GM12801 (cell line): ENCODE data around the gene SLC30A3.

ENCODE experiments used
- CTCF ChIP-seq: IDR thresholded peaks from one replicate; pipeline ENCODE4 v1.5.1; 2011; ENCODE audit warnings: control low read depth; ENCODE audit not compliant: insufficient read length; ENCODE audit errors: extremely low read depth

SLC30A3 gene

GRCh38 chr2:27270131-27270530 is 7.3 kb upstream of the SLC30A3 start:
- TF ChIP-seq CTCF: no peak

GRCh38 chr2:27265536-27265870 is 2.7 kb upstream of the SLC30A3 start:
- no peak for TF ChIP-seq CTCF

GRCh38 chr2:27264753-27265535 is 2.1 kb upstream of the SLC30A3 start:
- no peak for TF ChIP-seq CTCF

DNA sequence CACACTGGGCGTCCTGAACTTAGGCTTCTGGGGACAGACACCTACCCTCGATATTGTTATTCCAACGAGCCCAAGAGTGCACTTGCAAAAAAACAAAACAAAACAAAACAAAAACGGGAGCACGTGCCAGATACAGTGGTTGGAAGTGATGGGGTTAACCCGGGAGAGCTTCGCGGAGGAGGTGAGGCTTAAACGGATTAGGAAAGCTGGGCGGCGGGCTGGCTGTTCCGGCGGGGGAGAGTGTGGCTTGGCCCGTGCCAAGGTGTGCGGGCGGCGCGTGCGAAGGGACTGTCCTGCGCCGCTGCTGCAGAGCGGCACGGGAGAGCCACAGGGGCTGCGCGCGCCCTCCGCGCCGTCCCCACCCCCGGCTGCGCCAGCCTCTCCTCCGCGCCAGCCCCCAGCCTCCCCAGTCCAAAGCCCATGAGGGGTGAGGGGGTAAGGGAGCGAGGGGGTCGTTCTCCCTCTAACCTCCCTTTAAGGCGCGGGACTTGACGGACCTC is 1.5 kb upstream of the SLC30A3 start:
- TF ChIP-seq CTCF: no peak

DNA sequence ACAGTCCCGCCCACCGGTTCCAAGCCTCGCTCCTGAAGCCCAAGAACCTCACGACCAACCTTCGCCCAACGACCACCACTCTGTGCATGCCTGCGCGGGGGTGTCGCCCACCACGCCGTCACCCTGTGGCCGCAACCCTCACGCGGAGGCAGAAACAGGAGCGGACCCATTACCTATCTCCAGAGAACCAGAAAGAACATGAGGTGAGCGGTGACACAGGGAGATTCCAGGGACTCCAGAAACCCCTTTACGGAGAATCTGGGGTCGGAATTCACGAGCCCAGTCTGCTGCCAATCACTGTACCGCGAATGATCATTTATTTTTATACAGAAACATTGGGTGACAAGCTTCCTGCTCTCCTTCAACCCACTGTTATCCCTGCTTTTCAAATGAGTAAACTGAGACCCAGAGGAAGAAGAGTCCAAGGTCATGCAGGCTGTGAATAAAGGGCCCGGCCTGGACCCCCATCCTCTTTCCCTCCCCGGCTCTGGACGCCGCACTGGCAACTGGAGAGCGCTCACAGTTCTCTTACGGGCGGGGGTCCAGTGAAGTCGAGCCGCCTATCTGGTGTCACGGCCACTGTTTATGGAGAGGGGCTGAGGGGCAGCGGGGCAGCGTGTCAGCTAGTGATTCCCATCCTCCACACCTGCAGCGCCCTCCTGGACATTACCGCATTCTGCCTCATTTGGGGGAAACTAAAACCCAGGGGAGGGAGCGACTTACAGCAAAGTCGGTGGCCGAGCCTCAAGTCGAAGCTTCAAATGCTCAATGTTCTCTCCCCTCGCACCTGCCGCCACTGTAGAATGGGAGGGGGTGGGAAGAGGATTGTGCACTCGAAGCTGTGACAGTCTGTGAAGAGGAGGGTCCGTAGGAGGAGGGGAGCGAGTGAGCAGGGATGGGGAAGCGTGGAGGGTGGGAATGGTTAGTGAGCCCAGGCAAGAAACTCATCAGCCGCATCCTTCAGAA is 723 bp upstream of the SLC30A3 start:
- no peak for TF ChIP-seq CTCF

DNA sequence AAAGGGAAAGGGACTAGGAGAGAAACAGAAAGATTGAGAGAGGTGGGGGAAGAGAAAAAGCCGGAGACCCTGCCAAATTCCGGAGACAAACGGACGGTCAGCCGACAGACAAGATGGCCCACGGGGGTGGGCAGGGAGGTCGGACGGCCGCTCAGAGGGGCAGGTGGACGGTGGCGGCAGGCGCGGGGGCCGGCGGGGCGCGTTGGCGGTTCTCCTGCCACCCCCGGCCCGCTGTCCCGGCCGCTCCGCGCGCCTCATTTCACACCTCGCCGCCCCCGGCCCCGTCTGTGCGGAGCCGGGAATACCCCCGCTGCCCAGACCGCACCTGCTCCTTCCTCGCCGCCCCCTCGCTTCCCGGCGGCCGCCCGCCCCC is 935 bp downstream of the SLC30A3 start:
- no peak for TF ChIP-seq CTCF

DNA sequence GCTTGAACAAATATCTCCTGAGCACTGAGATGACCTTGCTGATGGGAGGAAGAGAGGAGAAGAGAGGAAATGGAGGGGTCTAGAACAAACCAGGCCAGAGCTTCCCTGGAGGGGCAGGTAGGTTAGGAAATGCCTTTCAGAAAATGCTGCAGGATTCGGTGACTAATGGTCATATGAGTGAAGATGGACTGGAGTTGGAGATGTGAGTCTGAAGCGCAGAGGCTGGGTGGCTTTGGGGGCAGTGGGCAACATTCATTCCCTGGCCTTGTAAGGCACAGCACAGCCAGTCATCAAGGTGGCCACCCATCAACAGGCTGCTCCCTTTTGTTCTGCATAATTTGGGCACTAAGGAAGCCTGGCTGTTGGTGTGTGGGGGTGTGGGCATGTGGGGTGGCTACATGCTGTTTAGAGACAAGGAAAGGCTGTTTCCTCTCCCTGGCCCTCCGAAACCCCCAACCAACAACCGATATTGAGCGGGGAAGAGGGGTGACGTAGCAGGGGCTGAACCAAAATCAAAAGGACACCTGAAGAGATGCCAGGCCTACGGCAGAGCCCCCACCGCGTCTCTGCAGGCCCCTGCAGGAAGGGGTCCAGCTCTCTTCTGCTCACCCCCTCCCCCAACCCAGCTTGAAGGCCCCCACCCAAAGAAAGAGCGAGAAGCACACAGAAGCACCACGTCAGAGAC is 1.5 kb downstream of the SLC30A3 start:
- TF ChIP-seq CTCF: no peak
